MCF 10A (cell line): ENCODE results near the gene PNMT. TPM values are rescaled to one million over a fixed set of nuclear protein-coding genes. Genes with fewer than 3 reads are reported as not detected.
"Not testable (repeated sequence)": the region's sequence is repeated elsewhere in the genome, so short reads cannot be mapped to it uniquely, and the experiment has no call there.

Experiments used
- BruUV-seq: library from RNA; stranded (reverse); fragments of 400-500 nt; replicated peaks from 2 replicates; lab custom pipeline; 2021; lab: Mats Ljungman, UMichigan
- CTCF ChIA-PET: fragments of 300-600 bp; sonication (Branson Sonifier 250); formaldehyde crosslinking; extraction: SDS; loops from one replicate; lab custom pipeline; 2021; ENCODE audit warnings: antibody characterized with exemption, inconsistent platforms; lab: Yijun Ruan, JAX
- POLR2A ChIA-PET: fragments of 300-600, 350-650 bp; sonication (Branson Sonifier 250); formaldehyde crosslinking; extraction: SDS; loops from one replicate; lab custom pipeline; 2020; ENCODE audit warnings: antibody characterized with exemption, inconsistent platforms; lab: Yijun Ruan, JAX
- DNase-seq: peaks from one replicate; pipeline ENCODE4 v3.0.0-alpha.2; 2018; ENCODE audit not compliant: unreplicated experiment
- H3K27ac Mint-ChIP-seq: one replicate; pipeline ENCODE4 v1.8.0; 2022; ENCODE audit warnings: mild to moderate bottlenecking, low read depth, mixed read lengths; ENCODE audit not compliant: unreplicated experiment
- H3K27me3 Mint-ChIP-seq: one replicate; pipeline ENCODE4 v1.8.0; 2022; ENCODE audit warnings: mixed read lengths; ENCODE audit not compliant: insufficient read depth, unreplicated experiment
- H3K36me3 Mint-ChIP-seq: one replicate; pipeline ENCODE4 v1.8.0; 2022; ENCODE audit warnings: mild to moderate bottlenecking, moderate library complexity, mixed read lengths; ENCODE audit not compliant: insufficient read depth, unreplicated experiment
- H3K4me1 Mint-ChIP-seq: one replicate; pipeline ENCODE4 v1.8.0; 2022; ENCODE audit warnings: mixed read lengths; ENCODE audit not compliant: insufficient read depth, unreplicated experiment
- H3K4me3 Mint-ChIP-seq: one replicate; pipeline ENCODE4 v1.8.0; 2022; ENCODE audit warnings: mild to moderate bottlenecking, moderate library complexity, mixed read lengths; ENCODE audit not compliant: unreplicated experiment
- H3K9me3 Mint-ChIP-seq: one replicate; pipeline ENCODE4 v1.8.0; 2022; ENCODE audit warnings: mixed read lengths; ENCODE audit not compliant: unreplicated experiment
- CTCF ChIP-seq: fragments of 200-600 bp; IDR thresholded peaks from one replicate; pipeline ENCODE4 v1.8.0; 2022; ENCODE audit warnings: antibody characterized with exemption, mild to moderate bottlenecking; ENCODE audit not compliant: unreplicated experiment
- intact Hi-C: fragments of 100-400 bp; cut with micrococcal nuclease; formaldehyde crosslinking; loops from 2 replicates; pipeline ENCODE4 v1.14.1; 2022
- total RNA-seq: library from RNA; stranded (reverse); gene quantifications from 2 replicates; pipeline ENCODE4 v1.2.3, GENCODE V29; 2022

PNMT gene
- total RNA-seq, 1 experiment from 2014 or later = not detected

DNA sequence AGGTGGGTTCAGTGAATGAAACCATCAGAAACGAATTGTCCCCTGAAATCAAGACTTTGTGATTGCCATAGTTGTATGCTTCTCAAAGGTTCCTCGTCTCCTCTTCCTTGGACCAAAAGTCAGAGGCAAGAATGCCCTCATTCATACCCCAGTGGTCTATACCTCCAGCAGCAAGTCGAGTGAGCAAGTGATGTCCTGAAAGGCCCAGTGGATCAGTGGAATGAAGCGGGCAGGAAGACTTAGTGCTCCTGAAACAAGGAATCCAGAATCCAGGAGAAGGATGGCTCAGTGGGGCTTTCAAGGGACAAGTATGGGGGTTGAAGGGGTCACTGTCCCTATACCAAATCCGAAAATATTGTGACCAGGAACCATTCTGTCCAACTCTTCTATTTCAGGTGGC lies 26.3 kb downstream of the PNMT start:
- TF ChIP-seq CTCF = no peak
- no peak overlapping the region for H3K4me3 Mint-ChIP-seq
- no peaks in the 10 kb centered on the region for H3K27me3 Mint-ChIP-seq
- H3K4me1 Mint-ChIP-seq = no peaks in the 10 kb centered on the region
- H3K9me3 Mint-ChIP-seq = no peaks in the 10 kb centered on the region
- intact Hi-C loops = no loop called here
- no peaks in the 10 kb centered on the region for H3K36me3 Mint-ChIP-seq
- CTCF ChIA-PET = interaction anchor here (1.0 to 1.8 kb wide), 3 partner anchors 10 to 72 kb away, joined by 3 to 5 read pairs (median 4); no protein-coding TSS in a partner anchor
- DNase-seq = no peak
- no peak overlapping the region for H3K27ac Mint-ChIP-seq
- POLR2A ChIA-PET = interaction anchor here (1.2 kb wide), 1 partner anchor 11 kb away, joined by 4 read pairs; no protein-coding TSS in a partner anchor
- no TSS peak for BruUV-seq

DNA sequence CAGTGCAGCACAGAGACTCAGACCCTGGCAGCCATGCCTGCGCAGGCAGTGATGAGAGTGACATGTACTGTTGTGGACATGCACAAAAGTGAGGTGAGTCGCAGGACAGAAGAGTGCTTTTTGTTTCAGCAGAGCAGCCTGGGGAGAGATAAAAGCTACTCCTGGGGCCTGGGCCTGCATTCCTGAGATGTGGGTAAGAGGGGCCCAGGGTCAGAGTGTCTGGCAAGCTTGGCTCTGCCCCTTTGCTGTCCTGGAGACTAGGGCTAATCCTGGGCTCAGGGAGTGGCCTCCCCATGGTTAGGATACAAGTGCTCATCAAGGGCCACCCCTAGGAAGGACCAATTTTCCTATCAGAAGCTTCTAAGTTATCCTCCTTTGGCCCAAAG lies 26.8 kb downstream of the PNMT start:
- ChIA-PET POLR2A (interaction anchor here (1.2 to 1.3 kb wide), 2 partner anchors 11 to 17 kb away, joined by 4 read pairs; no protein-coding TSS in a partner anchor), CTCF (interaction anchor here (0.8 to 1.8 kb wide), 5 partner anchors 10 to 73 kb away, joined by 3 to 5 read pairs (median 4); no protein-coding TSS in a partner anchor)
- no peak overlapping the region for H3K4me3 Mint-ChIP-seq
- no peaks in the 10 kb centered on the region for H3K36me3 Mint-ChIP-seq
- no peak for TF ChIP-seq CTCF
- H3K9me3 Mint-ChIP-seq = no peaks in the 10 kb centered on the region
- no peaks in the 10 kb centered on the region for H3K27me3 Mint-ChIP-seq
- DNase-seq = no peak
- intact Hi-C loops = no loop called here
- no peaks in the 10 kb centered on the region for H3K4me1 Mint-ChIP-seq
- H3K27ac Mint-ChIP-seq = no peak overlapping the region
- no TSS peak for BruUV-seq

DNA sequence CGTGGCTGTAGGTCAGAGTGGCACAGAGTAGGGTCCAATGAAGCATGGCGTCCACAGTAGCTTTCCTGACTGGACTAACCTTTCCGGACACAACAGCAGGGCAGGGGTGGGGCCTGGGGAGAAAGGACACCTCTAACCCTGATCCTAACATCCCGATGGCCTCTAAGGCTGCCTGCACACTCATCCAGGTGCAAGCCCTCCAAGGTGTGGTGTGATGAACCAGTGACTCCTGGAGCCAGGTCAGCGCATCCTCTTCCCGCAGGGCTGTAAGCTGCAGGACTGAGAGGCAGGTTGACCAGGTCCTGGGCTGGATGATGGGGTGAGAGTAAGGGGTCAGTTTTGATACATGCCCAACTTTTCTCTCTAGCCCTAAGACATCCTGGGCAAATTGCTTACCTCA lies 28.5 kb downstream of the PNMT start:
- peaks cover 10% of the 10 kb centered on the region for H3K4me1 Mint-ChIP-seq
- no peaks in the 10 kb centered on the region for H3K9me3 Mint-ChIP-seq
- H3K27ac Mint-ChIP-seq = no peak overlapping the region
- no peak for TF ChIP-seq CTCF
- intact Hi-C loops = no loop called here
- ChIA-PET CTCF (interaction anchor here (0.6 kb wide), 1 partner anchor 337 kb away, joined by 3 read pairs; no protein-coding TSS in a partner anchor), POLR2A (interaction anchor here (0.8 kb wide), 1 partner anchor 9 kb away, joined by 3 read pairs; the partner anchor contains the start of gene PGAP3)
- H3K27me3 Mint-ChIP-seq = no peaks in the 10 kb centered on the region
- H3K4me3 Mint-ChIP-seq = no peak overlapping the region
- BruUV-seq = no TSS peak
- H3K36me3 Mint-ChIP-seq = no peaks in the 10 kb centered on the region
- DNase-seq = no peak

DNA sequence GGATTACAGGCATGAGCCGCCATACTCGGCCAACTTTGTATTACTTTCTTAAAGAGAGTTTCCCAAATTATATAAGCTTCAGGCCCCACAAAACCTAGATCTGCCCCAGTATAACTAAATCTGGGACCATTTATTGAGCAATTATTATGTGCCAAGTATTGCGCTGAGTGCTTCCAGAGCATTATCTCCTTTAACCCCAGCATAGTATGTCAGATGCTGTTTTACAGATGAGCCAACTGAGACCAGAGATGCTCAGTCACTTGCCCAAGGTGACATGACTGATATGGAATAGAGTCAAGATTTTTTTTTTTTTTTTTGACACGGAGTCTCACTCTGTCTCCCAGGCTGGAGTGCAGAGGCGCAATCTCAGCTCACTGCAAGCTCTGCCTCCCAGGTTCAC lies 29.7 kb downstream of the PNMT start:
- no peaks in the 10 kb centered on the region for H3K9me3 Mint-ChIP-seq
- no TSS peak for BruUV-seq
- peaks cover 15% of the 10 kb centered on the region for H3K4me1 Mint-ChIP-seq
- no peak overlapping the region for H3K4me3 Mint-ChIP-seq
- TF ChIP-seq CTCF = no peak
- no peaks in the 10 kb centered on the region for H3K36me3 Mint-ChIP-seq
- ChIA-PET POLR2A (interaction anchor here (0.6 kb wide), 2 partner anchors 9 to 36 kb away, joined by 3 read pairs; no protein-coding TSS in a partner anchor), CTCF (interaction anchor here (0.5 to 1.4 kb wide), 5 partner anchors 32 to 63 kb away, joined by 3 to 4 read pairs (median 3); no protein-coding TSS in a partner anchor)
- intact Hi-C loops = no loop called here
- DNase-seq = no peak
- no peaks in the 10 kb centered on the region for H3K27me3 Mint-ChIP-seq
- no peak overlapping the region for H3K27ac Mint-ChIP-seq

GRCh38 chr17:39699157-39699817 lies 31.0 kb downstream of the PNMT start:
- not testable (repeated sequence) for BruUV-seq
- peaks cover 15% of the 10 kb centered on the region for H3K4me1 Mint-ChIP-seq
- POLR2A ChIA-PET = interaction anchor here (0.6 to 3.1 kb wide), 21 partner anchors 11 to 282 kb away, joined by 3 to 68 read pairs (median 6); partner anchors contain the start of genes CDK12, MIEN1, PGAP3 and PSMD3

More at GRCh38 chr17:39699157-39699817, 31.0 kb downstream of the PNMT start:
- H3K9me3 Mint-ChIP-seq, intact Hi-C loops, H3K27me3 Mint-ChIP-seq, H3K36me3 Mint-ChIP-seq, DNase-seq: not testable (repeated sequence)
- Mint-ChIP-seq H3K27ac (peak overlapping the region; percentile 56), H3K4me3 (peak overlapping the region; percentile 81)
- CTCF ChIA-PET = interaction anchor here (0.8 to 2.5 kb wide), 4 partner anchors 8 to 80 kb away, joined by 3 to 13 read pairs (median 4); partner anchors contain the start of gene MIEN1
